WTC11 (cell line): ENCODE results near the gene PHC2. TPM values are rescaled to one million over a fixed set of nuclear protein-coding genes. Genes with fewer than 3 reads are reported as not detected.

Experiments used
- ATAC-seq: fragments of 200-7000 bp; cut with Tn5 transposase; 2 replicates; pipeline ENCODE4 v1.10.0; 2021; ENCODE audit warnings: mild to moderate bottlenecking, moderate library complexity
- CTCF ChIA-PET: fragments of 300-600 bp; sonication (Branson Sonifier 250); formaldehyde crosslinking; loops from one replicate; lab custom pipeline; 2021; ENCODE audit warnings: antibody characterized with exemption; lab: Charles Lee
- POLR2A ChIA-PET: fragments of 350-600 bp; sonication (Branson Sonifier 250); formaldehyde crosslinking; loops from one replicate; lab custom pipeline; 2021; ENCODE audit warnings: antibody characterized with exemption; lab: Charles Lee
- DNase-seq: peaks from one replicate; pipeline ENCODE4 v3.0.0; 2021; ENCODE audit warnings: low spot score
- H3K27ac Mint-ChIP-seq: 2 replicates; pipeline ENCODE4 v1.8.0; 2021; ENCODE audit warnings: mixed read lengths
- H3K27me3 Mint-ChIP-seq: 2 replicates; pipeline ENCODE4 v1.8.0; 2021; ENCODE audit warnings: low read depth, mild to moderate bottlenecking, moderate library complexity, mixed read lengths
- H3K36me3 Mint-ChIP-seq: 2 replicates; pipeline ENCODE4 v1.8.0; 2021; ENCODE audit warnings: mixed read lengths
- H3K4me1 Mint-ChIP-seq: 2 replicates; pipeline ENCODE4 v1.8.0; 2022; ENCODE audit warnings: mixed read lengths
- H3K4me3 Mint-ChIP-seq: 2 replicates; pipeline ENCODE4 v1.8.0; 2021; ENCODE audit warnings: mild to moderate bottlenecking, moderate library complexity, mixed read lengths
- H3K9me3 Mint-ChIP-seq: 2 replicates; pipeline ENCODE4 v1.8.0; 2021; ENCODE audit warnings: mixed read lengths
- AR ChIP-seq: fragments of 250-450 bp; sonication (Bioruptor Pico); IDR thresholded peaks from 2 replicates; pipeline ENCODE4 v1.9.0; 2021; ENCODE audit warnings: mild to moderate bottlenecking
- ATF1 ChIP-seq: sonication (generic); formaldehyde crosslinking; IDR thresholded peaks from 2 replicates; pipeline ENCODE4 v1.8.1; 2023; ENCODE audit warnings: mild to moderate bottlenecking, moderate library complexity, missing genetic modification reagents
- CREM ChIP-seq: sonication (generic); formaldehyde crosslinking; IDR thresholded peaks from 2 replicates; pipeline ENCODE4 v1.8.1; 2022; ENCODE audit warnings: mild to moderate bottlenecking, missing genetic modification reagents, moderate library complexity
- E2F5 ChIP-seq: sonication (generic); formaldehyde crosslinking; IDR thresholded peaks from 2 replicates; pipeline ENCODE4 v1.8.1; 2022; ENCODE audit warnings: mild to moderate bottlenecking, moderate library complexity, missing genetic modification reagents
- FOXJ3 ChIP-seq: sonication (generic); formaldehyde crosslinking; IDR thresholded peaks from 2 replicates; pipeline ENCODE4 v1.9.0; 2021; ENCODE audit warnings: missing genetic modification reagents, mild to moderate bottlenecking, borderline replicate concordance
- GABPB1 ChIP-seq: sonication (generic); formaldehyde crosslinking; IDR thresholded peaks from 2 replicates; pipeline ENCODE4 v1.8.1; 2023; ENCODE audit warnings: mild to moderate bottlenecking, missing genetic modification reagents
- GTF2I ChIP-seq: fragments of 250-450 bp; sonication (Bioruptor Pico); conservative IDR thresholded peaks from 2 replicates; pipeline ENCODE4 v1.4.0; 2021; ENCODE audit warnings: mild to moderate bottlenecking
- MXD4 ChIP-seq: fragments of 250-450 bp; sonication (Bioruptor Pico); IDR thresholded peaks from 2 replicates; pipeline ENCODE4 v1.8.0; 2021; ENCODE audit warnings: mild to moderate bottlenecking, moderate library complexity, borderline replicate concordance
- NFYB ChIP-seq: sonication (generic); formaldehyde crosslinking; conservative IDR thresholded peaks from 2 replicates; pipeline ENCODE4 v1.8.0; 2022; ENCODE audit warnings: low read depth, missing genetic modification reagents
- NR1H2 ChIP-seq: sonication (generic); formaldehyde crosslinking; IDR thresholded peaks from 2 replicates; pipeline ENCODE4 v1.9.0; 2021; ENCODE audit warnings: mild to moderate bottlenecking, moderate library complexity, missing genetic modification reagents
- RELA ChIP-seq: sonication (generic); formaldehyde crosslinking; IDR thresholded peaks from 2 replicates; pipeline ENCODE4 v1.8.1; 2022; ENCODE audit warnings: missing genetic modification reagents, mild to moderate bottlenecking, borderline replicate concordance
- SP1 ChIP-seq: sonication (generic); formaldehyde crosslinking; conservative IDR thresholded peaks from 2 replicates; pipeline ENCODE4 v1.8.1; 2022; ENCODE audit warnings: missing genetic modification reagents
- TEAD4 ChIP-seq: sonication (generic); formaldehyde crosslinking; IDR thresholded peaks from 2 replicates; pipeline ENCODE4 v1.8.0; 2022; ENCODE audit warnings: mild to moderate bottlenecking, missing genetic modification reagents
- USF1 ChIP-seq: sonication (generic); formaldehyde crosslinking; IDR thresholded peaks from 2 replicates; pipeline ENCODE4 v1.8.0; 2022; ENCODE audit warnings: mild to moderate bottlenecking, missing genetic modification reagents
- ZBTB43 ChIP-seq: sonication (generic); formaldehyde crosslinking; IDR thresholded peaks from 2 replicates; pipeline ENCODE4 v1.8.1; 2023; ENCODE audit warnings: mild to moderate bottlenecking, missing genetic modification reagents
- ZMAT4 ChIP-seq: fragments of 250-450 bp; sonication (Bioruptor Pico); IDR thresholded peaks from 2 replicates; pipeline ENCODE4 v1.9.0; 2021; ENCODE audit warnings: mild to moderate bottlenecking
- ZNF121 ChIP-seq: sonication (generic); formaldehyde crosslinking; IDR thresholded peaks from 2 replicates; pipeline ENCODE4 v1.8.0; 2023; ENCODE audit warnings: missing genetic modification reagents
- ZNF232 ChIP-seq: sonication (generic); formaldehyde crosslinking; IDR thresholded peaks from 2 replicates; pipeline ENCODE4 v1.8.0; 2022; ENCODE audit warnings: mild to moderate bottlenecking, missing genetic modification reagents
- ZNF263 ChIP-seq: sonication (generic); formaldehyde crosslinking; IDR thresholded peaks from 2 replicates; pipeline ENCODE4 v1.8.1; 2022; ENCODE audit warnings: low read depth, mild to moderate bottlenecking, moderate library complexity, missing genetic modification reagents
- ZNF281 ChIP-seq: sonication (generic); formaldehyde crosslinking; IDR thresholded peaks from 2 replicates; pipeline ENCODE4 v1.8.0; 2023; ENCODE audit warnings: mild to moderate bottlenecking, missing genetic modification reagents
- ZNF671 ChIP-seq: fragments of 250-450 bp; sonication (Bioruptor Pico); IDR thresholded peaks from 2 replicates; pipeline ENCODE4 v1.8.0; 2021; ENCODE audit warnings: mild to moderate bottlenecking
- total RNA-seq: library from RNA; stranded (reverse); gene quantifications from 3 replicates; pipeline ENCODE4 v1.2.3, GENCODE V29; 2021

The PHC2 gene
- total RNA-seq, 1 experiment from 2014 or later, result 7.0 TPM

GRCh38 chr1:33330361-33330890, 100.5 kb downstream of the PHC2 start:
- POLR2A ChIA-PET, result no interaction called here
- Mint-ChIP-seq H3K27me3 (peaks cover 4% of the 10 kb centered on the region; the same call in 1 of the 2 replicates), H3K4me3 (no peak overlapping the region), H3K9me3 (no peaks in the 10 kb centered on the region), H3K4me1 (no peaks in the 10 kb centered on the region), H3K36me3 (no peaks in the 10 kb centered on the region), H3K27ac (no peak overlapping the region)
- DNase-seq (no peak), ATAC-seq (no peak)
- CTCF ChIA-PET, result interaction anchor here (0.6 to 3.8 kb wide), 3 partner anchors 9 to 35 kb away, joined by 3 to 11 read pairs (median 9); no protein-coding TSS in a partner anchor
- no peak for TF ChIP-seq ZNF232 (CRISPR knock-in tag)
- TF ChIP-seq ZBTB43 (CRISPR knock-in tag), result no peak
- TF ChIP-seq ZNF121, result no peak
- TF ChIP-seq AR (CRISPR knock-in tag), result no peak
- TF ChIP-seq TEAD4 (CRISPR knock-in tag), result no peak
- no peak for TF ChIP-seq GABPB1
- no peak for TF ChIP-seq ZNF263 (CRISPR knock-in tag)
- TF ChIP-seq ZMAT4 (CRISPR knock-in tag), result no peak
- TF ChIP-seq FOXJ3 (CRISPR knock-in tag), result no peak
- no peak for TF ChIP-seq ZNF281 (CRISPR knock-in tag)
- TF ChIP-seq E2F5 (CRISPR knock-in tag), result no peak
- no peak for TF ChIP-seq SP1
- no peak for TF ChIP-seq MXD4 (CRISPR knock-in tag)
- TF ChIP-seq USF1 (CRISPR knock-in tag), result no peak
- no peak for TF ChIP-seq RELA (CRISPR knock-in tag)

- POLR2A ChIA-PET, result no interaction called here
- H3K36me3 Mint-ChIP-seq, result no peaks in the 10 kb centered on the region
These were observed 101.1 kb downstream of the PHC2 start for GRCh38 chr1:33329600-33330305.

More at GRCh38 chr1:33329600-33330305, 101.1 kb downstream of the PHC2 start:
- H3K4me3 Mint-ChIP-seq, result no peak overlapping the region
- TF ChIP-seq CREM (no peak), GTF2I (no peak), NFYB (no peak), ZNF671 (CRISPR knock-in tag) (no peak), NR1H2 (no peak), ATF1 (no peak)
- TF ChIP-seq, all 79 proteins: peak for 0
- ATAC-seq (no peak), DNase-seq (no peak)
- no peaks in the 10 kb centered on the region; the same call in 1 of the 2 replicates for H3K27me3 Mint-ChIP-seq
- no peaks in the 10 kb centered on the region for H3K9me3 Mint-ChIP-seq
- no peak overlapping the region for H3K27ac Mint-ChIP-seq
- H3K4me1 Mint-ChIP-seq, result no peaks in the 10 kb centered on the region
- CTCF ChIA-PET, result interaction anchor here (0.6 to 3.8 kb wide), 3 partner anchors 9 to 34 kb away, joined by 3 to 11 read pairs (median 9); no protein-coding TSS in a partner anchor
